ENCODE data around the gene AKR1D1. TPM values are rescaled to one million over a fixed set of nuclear protein-coding genes. Genes with fewer than 3 reads are reported as not detected.
A peak's percentile ranks its signal among the peaks of the same experiment; 100 is the strongest.
"Not testable (repeated sequence)": the region's sequence is repeated elsewhere in the genome, so short reads cannot be mapped to it uniquely, and the experiment has no call there.

Gene AKR1D1
- total and polyA plus RNA-seq, 7 experiments from 2014 or later, result not detected

DNA sequence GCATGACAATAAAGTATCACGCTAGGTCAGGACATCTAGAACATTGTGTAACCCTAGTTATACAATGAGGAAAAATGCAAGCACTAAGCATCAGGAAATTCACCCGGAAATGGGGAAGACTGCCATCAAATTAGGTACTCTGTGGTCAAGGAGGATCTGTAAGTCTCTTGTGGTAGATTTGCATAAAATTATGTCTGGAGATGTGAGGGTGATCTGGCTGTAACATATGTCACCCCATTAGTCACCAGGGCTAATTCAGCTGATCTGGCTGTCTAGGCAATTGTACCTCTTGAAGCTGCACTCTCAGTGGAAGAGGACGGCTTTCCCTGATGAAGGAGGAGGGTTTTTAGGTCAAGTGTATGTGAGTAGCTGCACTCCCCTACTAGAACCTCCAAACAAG, 14.8 kb downstream of the AKR1D1 start:
- Mint-ChIP-seq H3K27me3 (peaks cover 0 to 15% (median 0%) of the 10 kb centered on the region in 5 donors), H3K4me1 (no peaks in the 10 kb centered on the region), H3K9me3 (no peaks in the 10 kb centered on the region), H3K4me3 (no peak overlapping the region), H3K36me3 (no peaks in the 10 kb centered on the region), H3K27ac (no peak overlapping the region)
- Histone ChIP-seq H3K9me3 (ENCODE audit: control insufficient read depth in 2 of 3, low read length in 3 of 3) (no peaks in the 10 kb centered on the region), H3K36me3 (ENCODE audit: control insufficient read depth in 2 of 3, insufficient read depth in 3 of 3, low read length in 3 of 3) (no peaks in the 10 kb centered on the region), H3K4me3 (ENCODE audit: low read length) (no peak overlapping the region), H3K4me1 (ENCODE audit: control insufficient read depth in 2 of 2, insufficient read depth in 2 of 2, low read length in 2 of 2) (no peaks in the 10 kb centered on the region), H3K27ac (ENCODE audit: low read depth, low read length) (no peak overlapping the region), H3K27me3 (ENCODE audit: control insufficient read depth in 2 of 2, insufficient read depth in 2 of 2, low read length in 2 of 2) (no peaks in the 10 kb centered on the region)
- DNase-seq (no peak), ATAC-seq (no peak)
- POLR2A ChIA-PET, result no interaction called here
- CTCF ChIA-PET, result no interaction called here
- intact Hi-C loops (cut with micrococcal nuclease), result no loop called here

GRCh38 chr7:138091840-138092239, 15.6 kb downstream of the AKR1D1 start:
- H3K4me3 ChIP-seq (ENCODE audit: low read length); H3K4me1 ChIP-seq (ENCODE audit: control insufficient read depth in 2 of 2, insufficient read depth in 2 of 2, low read length in 2 of 2); H3K4me1 Mint-ChIP-seq; intact Hi-C loops (cut with micrococcal nuclease); H3K36me3 Mint-ChIP-seq; H3K9me3 Mint-ChIP-seq; H3K36me3 ChIP-seq (ENCODE audit: control insufficient read depth in 2 of 3, insufficient read depth in 3 of 3, low read length in 3 of 3); H3K27me3 ChIP-seq (ENCODE audit: control insufficient read depth in 2 of 2, insufficient read depth in 2 of 2, low read length in 2 of 2); H3K4me3 Mint-ChIP-seq; H3K9me3 ChIP-seq (ENCODE audit: control insufficient read depth in 2 of 3, low read length in 3 of 3); POLR2A ChIA-PET; ATAC-seq; CTCF ChIA-PET; H3K27ac Mint-ChIP-seq; DNase-seq; H3K27ac ChIP-seq (ENCODE audit: low read depth, low read length): not testable (repeated sequence)
- peaks cover 0 to 10% (median 5%) of the 10 kb centered on the region in 5 donors for H3K27me3 Mint-ChIP-seq

- POLR2A ChIA-PET, result no interaction called here
- Mint-ChIP-seq H3K27ac (no peak overlapping the region), H3K27me3 (peaks cover 2 to 14% (median 6%) of the 10 kb centered on the region in 5 donors), H3K9me3 (no peaks in the 10 kb centered on the region), H3K4me3 (no peak overlapping the region), H3K36me3 (no peaks in the 10 kb centered on the region), H3K4me1 (no peaks in the 10 kb centered on the region)
- Histone ChIP-seq H3K4me1 (ENCODE audit: control insufficient read depth in 2 of 2, insufficient read depth in 2 of 2, low read length in 2 of 2) (no peaks in the 10 kb centered on the region), H3K27ac (ENCODE audit: low read depth, low read length) (no peak overlapping the region), H3K36me3 (ENCODE audit: control insufficient read depth in 2 of 3, insufficient read depth in 3 of 3, low read length in 3 of 3) (no peaks in the 10 kb centered on the region), H3K27me3 (ENCODE audit: control insufficient read depth in 2 of 2, insufficient read depth in 2 of 2, low read length in 2 of 2) (no peaks in the 10 kb centered on the region), H3K4me3 (ENCODE audit: low read length) (no peak overlapping the region), H3K9me3 (ENCODE audit: control insufficient read depth in 2 of 3, low read length in 3 of 3) (no peaks in the 10 kb centered on the region)
- intact Hi-C loops (cut with micrococcal nuclease), result no loop called here
- ATAC-seq, result no peak
- DNase-seq, result no peak
- CTCF ChIA-PET, result no interaction called here
Observed at GRCh38 chr7:138092486-138093028, 16.3 kb downstream of the AKR1D1 start.

DNA sequence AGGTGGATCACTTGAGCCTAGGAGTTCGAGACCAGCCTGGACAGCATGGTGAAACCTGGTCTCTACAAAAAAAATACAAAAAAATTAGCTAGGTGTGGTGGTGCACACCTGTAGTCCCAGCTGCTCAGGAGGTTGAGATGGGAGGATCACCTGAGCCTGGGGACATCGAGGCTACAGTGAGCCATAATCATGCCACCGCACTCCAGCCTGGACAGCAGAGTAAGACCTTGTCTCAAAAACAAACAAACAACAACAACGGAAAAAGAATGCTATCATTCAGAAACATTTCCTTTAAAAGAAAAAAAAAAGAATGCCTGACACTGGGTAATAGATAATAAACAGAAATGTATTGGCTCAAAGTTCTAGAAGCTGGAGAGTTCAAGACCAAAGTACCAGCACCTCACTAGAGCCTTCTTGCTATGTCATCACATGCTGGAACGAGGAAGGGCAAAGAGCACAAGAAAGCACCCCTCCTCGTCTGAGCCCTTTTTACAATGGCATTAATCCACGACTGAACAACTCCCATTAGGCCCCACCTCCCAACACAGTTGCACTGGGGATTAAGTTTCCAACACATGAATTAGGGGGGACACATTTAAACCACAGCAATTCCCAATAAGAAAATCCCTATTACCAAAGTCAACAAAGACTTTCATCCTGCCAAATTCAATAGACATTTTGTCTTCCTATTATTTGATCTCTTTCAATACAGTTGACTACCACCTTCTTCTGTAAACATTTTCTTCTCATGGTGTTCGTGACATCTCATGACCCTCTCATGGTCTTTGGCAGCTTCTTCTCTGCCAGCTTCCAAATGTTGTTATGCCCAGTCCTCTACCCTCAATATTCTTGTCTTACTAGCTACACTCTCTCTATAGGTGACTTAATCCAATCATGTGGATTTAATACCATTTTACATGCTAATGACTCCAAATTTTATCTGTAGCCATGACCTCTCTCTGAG, 20.0 kb downstream of the AKR1D1 start:
- no peak overlapping the region for H3K4me3 ChIP-seq (ENCODE audit: low read length)
- H3K27me3 ChIP-seq (ENCODE audit: control insufficient read depth in 2 of 2, insufficient read depth in 2 of 2, low read length in 2 of 2), result no peaks in the 10 kb centered on the region
- no peak overlapping the region for H3K4me3 Mint-ChIP-seq
- H3K4me1 ChIP-seq (ENCODE audit: control insufficient read depth in 2 of 2, insufficient read depth in 2 of 2, low read length in 2 of 2), result no peaks in the 10 kb centered on the region
- H3K27ac ChIP-seq (ENCODE audit: low read depth, low read length), result no peak overlapping the region
- CTCF ChIA-PET, result interaction anchor here (0.6 kb wide), 1 partner anchor 440 kb away, joined by 4 read pairs; no protein-coding TSS in a partner anchor
- H3K4me1 Mint-ChIP-seq, result no peaks in the 10 kb centered on the region
- no peaks in the 10 kb centered on the region for H3K9me3 ChIP-seq (ENCODE audit: control insufficient read depth in 2 of 3, low read length in 3 of 3)
- POLR2A ChIA-PET, result no interaction called here
- ATAC-seq (no peak), DNase-seq (no peak)
- no peaks in the 10 kb centered on the region for H3K36me3 ChIP-seq (ENCODE audit: control insufficient read depth in 2 of 3, insufficient read depth in 3 of 3, low read length in 3 of 3)
- intact Hi-C loops (cut with micrococcal nuclease), result loop anchor here in 1 of 2 donors (2.0 kb wide), 1 partner anchor 643 kb away; no protein-coding TSS in a partner anchor
- H3K36me3 Mint-ChIP-seq, result no peaks in the 10 kb centered on the region
- H3K27ac Mint-ChIP-seq, result no peak overlapping the region
- peaks cover 2 to 17% (median 9%) of the 10 kb centered on the region in 5 donors for H3K27me3 Mint-ChIP-seq
- no peaks in the 10 kb centered on the region for H3K9me3 Mint-ChIP-seq

DNA sequence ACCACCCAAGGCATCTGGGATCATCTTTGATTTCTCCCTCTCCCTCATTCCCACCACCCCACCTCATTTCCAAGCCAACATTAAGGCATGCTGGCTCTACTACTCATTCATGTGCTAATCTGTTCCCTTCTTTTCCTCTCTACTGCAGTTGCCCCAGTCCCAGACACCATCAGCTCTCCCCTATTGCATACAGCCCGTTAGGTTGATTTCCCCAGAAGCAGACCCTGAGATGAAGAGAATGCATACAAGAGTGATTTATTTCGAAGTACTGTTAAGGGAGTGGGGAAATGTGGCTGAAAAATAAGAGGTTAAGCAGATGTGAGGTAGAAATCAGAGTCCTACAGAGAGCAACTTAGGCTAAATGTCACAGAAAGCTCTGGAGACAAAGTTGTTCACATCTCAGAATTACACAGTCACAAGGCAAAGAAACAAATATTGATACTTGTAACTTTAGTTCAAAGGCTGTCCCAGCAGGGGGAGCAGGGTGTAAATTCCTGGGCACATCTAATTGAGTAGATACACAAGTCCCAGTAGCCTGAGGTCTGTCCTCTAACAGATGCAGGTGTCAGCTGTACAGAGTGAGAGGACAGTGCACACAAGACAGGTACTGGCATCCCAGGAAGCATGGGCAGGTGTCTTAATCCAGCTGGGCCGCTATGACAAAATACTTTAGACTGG, 20.9 kb downstream of the AKR1D1 start:
- no peaks in the 10 kb centered on the region for H3K9me3 ChIP-seq (ENCODE audit: control insufficient read depth in 2 of 3, low read length in 3 of 3)
- H3K4me3 Mint-ChIP-seq, result no peak overlapping the region
- H3K27ac Mint-ChIP-seq, result no peak overlapping the region
- H3K27ac ChIP-seq (ENCODE audit: low read depth, low read length), result no peak overlapping the region
- H3K36me3 Mint-ChIP-seq, result no peaks in the 10 kb centered on the region
- ATAC-seq (no peak), DNase-seq (peak in 1 of 9 donors; percentile 7)
- peaks cover 2 to 17% (median 9%) of the 10 kb centered on the region in 5 donors for H3K27me3 Mint-ChIP-seq
- H3K4me1 ChIP-seq (ENCODE audit: control insufficient read depth in 2 of 2, insufficient read depth in 2 of 2, low read length in 2 of 2), result no peaks in the 10 kb centered on the region
- H3K27me3 ChIP-seq (ENCODE audit: control insufficient read depth in 2 of 2, insufficient read depth in 2 of 2, low read length in 2 of 2), result no peaks in the 10 kb centered on the region
- intact Hi-C loops (cut with micrococcal nuclease), result loop anchor here in 1 of 2 donors (2.0 kb wide), 1 partner anchor 642 kb away; no protein-coding TSS in a partner anchor
- CTCF ChIA-PET, result no interaction called here
- no peaks in the 10 kb centered on the region for H3K4me1 Mint-ChIP-seq
- H3K9me3 Mint-ChIP-seq, result no peaks in the 10 kb centered on the region
- no peak overlapping the region for H3K4me3 ChIP-seq (ENCODE audit: low read length)
- H3K36me3 ChIP-seq (ENCODE audit: control insufficient read depth in 2 of 3, insufficient read depth in 3 of 3, low read length in 3 of 3), result no peaks in the 10 kb centered on the region
- POLR2A ChIA-PET, result no interaction called here

- ChIA-PET CTCF (no interaction called here), POLR2A (no interaction called here)
- Histone ChIP-seq H3K9me3 (ENCODE audit: control insufficient read depth in 2 of 3, low read length in 3 of 3) (no peaks in the 10 kb centered on the region), H3K27me3 (ENCODE audit: control insufficient read depth in 2 of 2, insufficient read depth in 2 of 2, low read length in 2 of 2) (no peaks in the 10 kb centered on the region), H3K4me3 (ENCODE audit: low read length) (no peak overlapping the region), H3K4me1 (ENCODE audit: control insufficient read depth in 2 of 2, insufficient read depth in 2 of 2, low read length in 2 of 2) (no peaks in the 10 kb centered on the region), H3K27ac (ENCODE audit: low read depth, low read length) (no peak overlapping the region), H3K36me3 (ENCODE audit: control insufficient read depth in 2 of 3, insufficient read depth in 3 of 3, low read length in 3 of 3) (no peaks in the 10 kb centered on the region)
- Mint-ChIP-seq H3K4me1 (no peaks in the 10 kb centered on the region), H3K4me3 (no peak overlapping the region), H3K27me3 (peaks cover 2 to 16% (median 8%) of the 10 kb centered on the region in 5 donors), H3K36me3 (no peaks in the 10 kb centered on the region), H3K27ac (no peak overlapping the region), H3K9me3 (no peaks in the 10 kb centered on the region)
- no peak for DNase-seq
- ATAC-seq, result no peak
- intact Hi-C loops (cut with micrococcal nuclease), result no loop called here
Observed at GRCh38 chr7:138099813-138100212, 23.6 kb downstream of the AKR1D1 start.

Data from naive thymus-derived CD4-positive, alpha-beta T cell (primary cell).